ENCODE results near the gene PUSL1.
A peak's percentile ranks its signal among the peaks of the same experiment; 100 is the strongest.

The PUSL1 gene

DNA sequence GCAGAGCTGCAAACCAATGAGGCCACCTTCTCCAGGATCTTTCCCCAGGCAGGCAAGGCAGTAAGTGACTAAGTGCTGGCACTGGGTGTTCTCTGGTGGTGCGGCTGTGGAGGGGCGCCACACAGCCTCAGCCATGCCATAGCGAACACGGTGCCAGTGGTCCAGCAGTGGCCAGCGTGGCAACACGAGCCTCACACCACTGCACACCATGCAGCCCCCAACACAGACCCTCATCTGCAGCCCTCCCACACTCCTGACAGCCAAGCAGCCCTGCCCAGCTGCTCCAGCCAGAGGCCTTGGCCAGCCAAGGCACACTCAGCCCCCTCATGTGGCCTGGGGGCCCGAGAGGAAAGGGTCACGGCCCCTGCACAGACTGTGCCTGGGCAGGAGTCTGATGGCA lies 13.1 kb downstream of the PUSL1 start:
- DNase-seq (ENCODE audit: low read depth in 2 of 2, low spot score in 1 of 2), result no peak

DNA sequence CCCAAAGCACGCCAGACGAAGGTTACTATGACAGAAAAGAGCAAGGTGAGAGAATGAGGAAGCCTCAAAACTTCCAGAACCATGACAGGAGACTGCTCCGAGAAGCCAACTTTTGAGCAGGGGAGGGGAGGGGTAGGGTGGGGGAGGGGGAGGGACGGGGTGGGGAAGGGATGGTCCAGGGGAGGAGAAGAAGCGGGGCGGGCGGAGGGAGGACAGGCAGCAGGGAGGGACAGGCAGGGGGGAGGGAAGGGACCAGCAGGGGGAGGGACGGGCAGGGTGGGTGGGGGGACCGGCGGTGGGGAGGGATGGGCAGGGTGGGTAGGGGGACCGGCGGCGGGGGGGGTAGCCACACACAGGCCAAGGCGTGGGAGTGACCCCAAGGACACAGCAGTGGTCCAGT lies 14.0 kb downstream of the PUSL1 start:
- DNase-seq (ENCODE audit: low read depth in 2 of 2, low spot score in 1 of 2), result no peak

DNA sequence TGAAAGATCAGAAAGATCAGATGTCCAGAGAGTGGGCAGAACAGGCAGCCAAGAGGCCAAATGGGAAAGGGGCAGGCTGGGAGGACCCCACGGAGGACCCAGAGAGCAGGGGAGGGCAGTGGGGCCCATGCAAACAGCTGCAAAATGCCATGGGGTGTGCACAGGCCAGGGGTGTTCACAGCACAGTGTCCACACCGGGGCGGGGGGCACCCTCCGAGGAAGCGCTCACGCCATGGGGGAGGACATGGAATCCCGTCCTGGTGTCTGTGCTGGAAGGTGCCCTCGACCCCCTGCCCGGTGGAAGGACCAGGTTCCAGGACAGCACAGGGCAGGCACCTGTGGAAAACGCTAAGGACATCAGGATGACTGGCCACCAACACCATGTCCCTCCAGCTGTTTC lies 14.6 kb downstream of the PUSL1 start:
- no peak for DNase-seq (ENCODE audit: low read depth in 2 of 2, low spot score in 1 of 2)

DNA sequence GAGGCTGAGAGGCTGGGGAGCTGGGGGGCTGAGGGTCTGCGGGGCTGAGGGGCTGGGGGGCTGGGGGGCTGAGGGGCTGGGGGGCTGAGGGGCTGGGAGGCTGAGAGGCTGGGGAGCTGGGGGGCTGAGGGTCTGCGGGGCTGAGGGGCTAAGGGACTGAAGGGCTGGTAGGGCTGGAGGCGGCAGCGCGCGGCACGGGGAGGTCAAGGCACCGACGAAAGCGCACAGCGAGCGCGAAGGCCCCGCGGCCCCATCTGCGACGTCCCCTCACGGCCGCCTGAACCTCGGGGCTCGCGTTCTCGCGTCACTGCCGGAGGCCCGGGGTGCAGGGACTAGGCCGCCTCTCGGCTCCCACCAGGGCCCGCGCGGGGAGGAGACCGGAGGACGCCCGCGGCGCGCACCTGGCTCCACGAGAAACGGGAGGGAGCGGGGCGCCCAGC lies 15.7 kb downstream of the PUSL1 start:
- no peak for DNase-seq (ENCODE audit: low read depth in 2 of 2, low spot score in 1 of 2)

DNA sequence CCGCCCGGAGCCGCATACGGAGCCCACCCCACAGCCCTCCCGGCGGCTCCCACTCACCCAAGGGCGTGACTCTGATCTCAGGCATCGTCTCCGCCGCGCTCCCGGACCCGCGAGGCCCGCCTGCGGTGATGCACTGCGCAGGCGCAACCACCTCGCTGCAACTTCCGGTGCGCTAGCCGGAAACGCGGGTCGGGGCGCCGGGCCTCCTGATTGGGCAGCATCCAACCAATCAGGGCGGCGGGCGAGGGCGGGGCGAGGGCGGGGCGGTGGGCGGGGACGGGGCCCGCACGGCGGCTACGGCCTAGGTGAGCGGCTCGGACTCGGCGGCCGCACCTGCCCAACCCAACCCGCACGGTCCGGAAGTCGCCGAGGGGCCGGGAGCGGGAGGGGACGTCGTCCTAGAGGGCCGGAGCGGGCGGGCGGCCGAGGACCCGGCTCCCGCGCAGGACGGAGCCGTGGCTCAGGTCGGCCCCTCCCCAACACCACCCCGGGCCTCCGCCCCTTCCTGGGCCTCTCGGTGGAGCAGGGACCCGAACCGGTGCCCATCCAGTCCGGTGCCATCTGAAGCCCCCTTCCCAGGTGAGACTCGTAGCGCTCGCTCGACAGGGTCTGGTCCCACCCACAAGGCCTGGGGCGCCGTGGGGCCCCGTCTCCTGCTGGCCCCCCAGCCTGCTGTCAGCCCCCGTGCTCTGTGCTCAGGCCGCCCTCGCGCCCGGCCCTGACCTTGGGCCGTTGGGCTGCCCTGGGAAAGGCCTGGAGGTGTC lies 16.3 kb downstream of the PUSL1 start, which contains the start of the genes CPTP and INTS11:
Gene CPTP, plus strand, starts transcription at position 279 of the 764 bp plus-strand sequence. CDS start 2,109 bp downstream, outside the sequence.
Gene INTS11, minus strand, starts transcription at position 137 of the 764 bp plus-strand sequence. Its CDS starts 52 bp downstream, at position 85.
- peak; percentile 91 to 92 for DNase-seq (ENCODE audit: low read depth in 2 of 2, low spot score in 1 of 2)

DNA sequence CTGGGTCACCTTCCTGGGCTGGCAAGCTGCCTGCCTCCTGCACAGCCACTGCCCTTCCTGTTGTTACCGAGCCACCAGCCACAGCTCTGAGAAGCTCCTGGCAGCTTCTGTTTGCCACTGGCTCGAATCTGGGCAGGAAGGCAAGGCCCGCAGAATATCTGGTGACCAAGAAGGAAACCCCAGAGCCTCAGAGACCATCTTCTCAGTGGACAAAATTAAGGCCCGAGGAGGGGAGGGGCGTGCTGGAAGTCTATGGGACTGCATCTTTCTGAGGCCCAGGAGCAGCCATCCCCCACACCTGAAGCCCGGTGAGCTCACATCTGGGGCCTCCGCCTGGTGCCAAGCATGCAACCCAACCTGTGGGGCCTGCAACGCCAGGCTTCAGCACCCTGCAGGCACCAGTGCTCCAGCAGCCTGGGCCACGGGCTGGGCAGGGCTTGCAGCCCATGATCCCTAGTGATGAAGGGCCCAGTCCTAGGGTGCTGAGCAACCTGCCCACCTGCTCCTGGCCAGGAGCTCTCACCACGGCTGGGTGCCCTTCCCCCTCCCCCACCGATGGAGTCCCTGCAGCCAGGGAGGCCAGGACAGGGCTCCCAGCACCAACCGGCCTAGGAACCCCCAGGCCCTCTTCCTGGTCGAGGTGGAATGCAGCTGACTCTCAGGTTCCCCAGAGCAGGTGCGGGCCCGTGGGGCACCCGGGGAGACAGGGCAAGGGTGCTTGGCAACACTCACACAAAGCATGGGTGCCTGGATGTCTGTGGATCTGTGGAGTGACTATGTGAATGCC lies 17.1 kb downstream of the PUSL1 start:
- no peak for DNase-seq (ENCODE audit: low read depth in 2 of 2, low spot score in 1 of 2)

DNA sequence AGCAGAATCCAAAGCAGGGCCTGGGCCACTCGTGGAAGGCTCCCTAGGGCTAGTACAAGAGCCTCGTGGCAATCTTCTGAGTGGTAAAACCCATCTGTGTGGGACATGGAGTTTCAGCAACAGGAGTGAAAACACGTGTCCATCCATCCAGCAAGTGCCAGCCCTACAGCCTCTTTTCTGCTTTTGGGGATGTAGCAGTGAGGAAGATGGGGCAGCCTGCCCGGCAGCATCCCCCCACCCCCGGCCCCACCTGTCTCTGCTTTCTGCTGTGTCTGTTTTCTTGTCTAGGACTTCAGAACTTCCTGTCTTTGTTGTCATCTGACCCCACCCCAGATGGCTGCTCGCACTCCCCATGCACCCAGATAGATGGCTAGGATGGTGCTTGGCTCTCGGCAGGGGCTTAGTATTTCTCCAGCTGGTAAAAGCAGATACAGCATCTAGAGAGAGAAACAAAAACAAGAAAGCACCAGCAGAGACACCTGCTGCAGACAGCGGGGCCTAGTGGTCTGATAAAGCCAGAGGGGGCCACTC lies 17.7 kb downstream of the PUSL1 start:
- DNase-seq (ENCODE audit: low read depth in 2 of 2, low spot score in 1 of 2), result no peak

DNA sequence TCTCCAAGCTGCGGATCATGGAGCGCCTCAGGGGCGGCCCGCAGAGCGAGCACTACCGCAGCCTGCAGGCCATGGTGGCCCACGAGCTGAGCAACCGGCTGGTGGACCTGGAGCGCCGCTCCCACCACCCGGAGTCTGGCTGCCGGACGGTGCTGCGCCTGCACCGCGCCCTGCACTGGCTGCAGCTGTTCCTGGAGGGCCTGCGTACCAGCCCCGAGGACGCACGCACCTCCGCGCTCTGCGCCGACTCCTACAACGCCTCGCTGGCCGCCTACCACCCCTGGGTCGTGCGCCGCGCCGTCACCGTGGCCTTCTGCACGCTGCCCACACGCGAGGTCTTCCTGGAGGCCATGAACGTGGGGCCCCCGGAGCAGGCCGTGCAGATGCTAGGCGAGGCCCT lies 18.9 kb downstream of the PUSL1 start:
- DNase-seq (ENCODE audit: low read depth in 2 of 2, low spot score in 1 of 2), result no peak

DNA sequence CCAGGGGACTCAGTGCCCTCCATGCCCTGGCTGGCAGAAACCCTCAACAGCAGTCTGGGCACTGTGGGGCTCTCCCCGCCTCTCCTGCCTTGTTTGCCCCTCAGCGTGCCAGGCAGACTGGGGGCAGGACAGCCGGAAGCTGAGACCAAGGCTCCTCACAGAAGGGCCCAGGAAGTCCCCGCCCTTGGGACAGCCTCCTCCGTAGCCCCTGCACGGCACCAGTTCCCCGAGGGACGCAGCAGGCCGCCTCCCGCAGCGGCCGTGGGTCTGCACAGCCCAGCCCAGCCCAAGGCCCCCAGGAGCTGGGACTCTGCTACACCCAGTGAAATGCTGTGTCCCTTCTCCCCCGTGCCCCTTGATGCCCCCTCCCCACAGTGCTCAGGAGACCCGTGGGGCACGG lies 19.9 kb downstream of the PUSL1 start:
- no peak for DNase-seq (ENCODE audit: low read depth in 2 of 2, low spot score in 1 of 2)

DNA sequence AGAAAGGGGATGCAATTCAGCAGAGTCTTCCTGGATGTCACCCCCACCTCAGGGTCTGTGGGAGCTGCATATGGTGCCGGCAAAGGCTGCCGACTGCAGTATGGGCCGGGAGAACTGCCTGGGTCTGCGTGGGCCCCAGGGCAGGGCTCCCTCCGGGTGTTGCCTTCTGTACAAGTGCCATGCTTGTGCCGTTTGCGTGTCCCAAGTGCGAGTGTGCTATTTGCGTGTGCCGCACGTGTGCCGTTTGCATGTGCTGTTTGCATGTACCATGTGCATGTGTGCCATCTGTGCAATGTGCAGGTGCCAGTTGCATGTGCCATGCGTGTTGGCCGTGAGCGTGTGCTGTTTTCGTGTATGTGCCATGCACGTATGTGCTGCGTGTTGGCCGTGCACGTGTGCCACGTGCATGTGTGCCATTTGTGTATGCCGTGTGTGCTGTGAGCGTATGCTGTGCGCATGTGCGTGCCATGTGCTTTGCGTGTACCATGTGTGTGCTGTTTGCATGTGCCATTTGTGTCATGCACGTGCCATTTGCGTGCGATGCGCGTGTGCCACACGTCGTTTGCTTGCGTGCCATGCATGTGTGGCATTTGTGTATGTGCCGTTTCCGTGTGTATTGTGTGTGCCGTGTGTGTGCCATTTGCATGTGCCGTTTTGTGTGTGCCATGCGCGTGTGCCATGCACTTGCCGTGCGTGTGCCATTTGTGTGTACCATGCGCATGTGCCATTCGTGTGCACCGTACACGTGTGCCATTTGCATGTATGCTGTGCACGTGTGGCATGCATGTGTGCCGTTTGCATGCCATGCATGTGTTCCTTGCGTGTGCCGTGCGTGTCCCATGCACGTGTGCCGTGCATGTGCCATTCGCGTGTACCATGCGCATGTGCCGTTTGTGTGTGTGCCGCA lies 21.2 kb downstream of the PUSL1 start:
- no peak for DNase-seq (ENCODE audit: low read depth in 2 of 2, low spot score in 1 of 2)

DNA sequence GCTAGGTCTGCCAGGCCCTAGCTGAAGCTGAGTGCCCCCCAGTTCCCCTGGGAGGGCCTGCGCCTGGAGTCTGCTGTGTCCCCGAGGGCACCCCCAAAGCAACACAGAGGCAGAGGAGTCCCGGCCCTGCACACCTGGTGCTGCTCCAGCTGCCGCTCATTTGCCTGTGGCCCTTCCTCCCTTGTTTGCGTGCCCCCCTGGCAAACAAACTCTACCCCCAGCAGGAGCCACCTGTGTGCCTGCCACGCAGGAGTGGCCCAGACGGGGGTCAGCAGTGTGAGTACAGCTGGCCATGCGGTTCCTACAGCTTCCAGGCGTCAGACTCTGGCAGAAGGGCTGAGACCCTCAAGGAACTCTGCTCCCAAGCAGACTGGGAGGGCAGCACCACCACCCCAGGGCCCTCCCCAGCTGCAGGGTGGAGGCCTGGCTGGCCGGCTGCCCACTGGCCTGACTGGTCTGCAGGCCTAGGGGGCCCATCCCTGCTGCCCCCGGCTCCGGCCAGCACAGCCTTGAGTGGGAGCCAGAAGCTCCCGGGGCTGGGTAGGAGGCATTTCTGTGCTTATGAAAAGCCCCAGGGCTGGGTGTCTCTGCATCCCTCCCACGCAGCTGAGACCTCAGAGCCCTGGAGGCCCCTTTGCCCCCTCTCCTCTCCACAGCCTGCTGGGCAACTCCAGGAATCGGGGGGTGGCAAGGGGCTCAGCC lies 22.1 kb downstream of the PUSL1 start:
- no peak for DNase-seq (ENCODE audit: low read depth in 2 of 2, low spot score in 1 of 2)

DNA sequence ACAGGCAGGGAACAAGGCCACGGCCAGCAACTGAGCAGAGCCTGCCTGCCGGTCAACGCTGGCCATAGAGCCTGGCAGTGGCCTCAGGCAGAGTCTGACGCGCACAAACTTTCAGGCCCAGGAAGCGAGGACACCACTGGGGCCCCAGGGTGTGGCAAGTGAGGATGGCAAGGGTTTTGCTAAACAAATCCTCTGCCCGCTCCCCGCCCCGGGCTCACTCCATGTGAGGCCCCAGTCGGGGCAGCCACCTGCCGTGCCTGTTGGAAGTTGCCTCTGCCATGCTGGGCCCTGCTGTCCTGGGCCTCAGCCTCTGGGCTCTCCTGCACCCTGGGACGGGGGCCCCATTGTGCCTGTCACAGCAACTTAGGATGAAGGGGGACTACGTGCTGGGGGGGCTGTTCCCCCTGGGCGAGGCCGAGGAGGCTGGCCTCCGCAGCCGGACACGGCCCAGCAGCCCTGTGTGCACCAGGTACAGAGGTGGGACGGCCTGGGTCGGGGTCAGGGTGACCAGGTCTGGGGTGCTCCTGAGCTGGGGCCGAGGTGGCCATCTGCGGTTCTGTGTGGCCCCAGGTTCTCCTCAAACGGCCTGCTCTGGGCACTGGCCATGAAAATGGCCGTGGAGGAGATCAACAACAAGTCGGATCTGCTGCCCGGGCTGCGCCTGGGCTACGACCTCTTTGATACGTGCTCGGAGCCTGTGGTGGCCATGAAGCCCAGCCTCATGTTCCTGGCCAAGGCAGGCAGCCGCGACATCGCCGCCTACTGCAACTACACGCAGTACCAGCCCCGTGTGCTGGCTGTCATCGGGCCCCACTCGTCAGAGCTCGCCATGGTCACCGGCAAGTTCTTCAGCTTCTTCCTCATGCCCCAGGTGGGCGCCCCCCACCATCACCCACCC lies 22.9 kb downstream of the PUSL1 start, which contains the start of gene TAS1R3:
Gene TAS1R3, plus strand, starts transcription at position 213 of the 898 bp plus-strand sequence. Its CDS starts 66 bp downstream, at position 279.
- no peak for DNase-seq (ENCODE audit: low read depth in 2 of 2, low spot score in 1 of 2)

DNA sequence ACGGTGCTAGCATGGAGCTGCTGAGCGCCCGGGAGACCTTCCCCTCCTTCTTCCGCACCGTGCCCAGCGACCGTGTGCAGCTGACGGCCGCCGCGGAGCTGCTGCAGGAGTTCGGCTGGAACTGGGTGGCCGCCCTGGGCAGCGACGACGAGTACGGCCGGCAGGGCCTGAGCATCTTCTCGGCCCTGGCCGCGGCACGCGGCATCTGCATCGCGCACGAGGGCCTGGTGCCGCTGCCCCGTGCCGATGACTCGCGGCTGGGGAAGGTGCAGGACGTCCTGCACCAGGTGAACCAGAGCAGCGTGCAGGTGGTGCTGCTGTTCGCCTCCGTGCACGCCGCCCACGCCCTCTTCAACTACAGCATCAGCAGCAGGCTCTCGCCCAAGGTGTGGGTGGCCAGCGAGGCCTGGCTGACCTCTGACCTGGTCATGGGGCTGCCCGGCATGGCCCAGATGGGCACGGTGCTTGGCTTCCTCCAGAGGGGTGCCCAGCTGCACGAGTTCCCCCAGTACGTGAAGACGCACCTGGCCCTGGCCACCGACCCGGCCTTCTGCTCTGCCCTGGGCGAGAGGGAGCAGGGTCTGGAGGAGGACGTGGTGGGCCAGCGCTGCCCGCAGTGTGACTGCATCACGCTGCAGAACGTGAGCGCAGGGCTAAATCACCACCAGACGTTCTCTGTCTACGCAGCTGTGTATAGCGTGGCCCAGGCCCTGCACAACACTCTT lies 23.8 kb downstream of the PUSL1 start:
- no peak for DNase-seq (ENCODE audit: low read depth in 2 of 2, low spot score in 1 of 2)

DNA sequence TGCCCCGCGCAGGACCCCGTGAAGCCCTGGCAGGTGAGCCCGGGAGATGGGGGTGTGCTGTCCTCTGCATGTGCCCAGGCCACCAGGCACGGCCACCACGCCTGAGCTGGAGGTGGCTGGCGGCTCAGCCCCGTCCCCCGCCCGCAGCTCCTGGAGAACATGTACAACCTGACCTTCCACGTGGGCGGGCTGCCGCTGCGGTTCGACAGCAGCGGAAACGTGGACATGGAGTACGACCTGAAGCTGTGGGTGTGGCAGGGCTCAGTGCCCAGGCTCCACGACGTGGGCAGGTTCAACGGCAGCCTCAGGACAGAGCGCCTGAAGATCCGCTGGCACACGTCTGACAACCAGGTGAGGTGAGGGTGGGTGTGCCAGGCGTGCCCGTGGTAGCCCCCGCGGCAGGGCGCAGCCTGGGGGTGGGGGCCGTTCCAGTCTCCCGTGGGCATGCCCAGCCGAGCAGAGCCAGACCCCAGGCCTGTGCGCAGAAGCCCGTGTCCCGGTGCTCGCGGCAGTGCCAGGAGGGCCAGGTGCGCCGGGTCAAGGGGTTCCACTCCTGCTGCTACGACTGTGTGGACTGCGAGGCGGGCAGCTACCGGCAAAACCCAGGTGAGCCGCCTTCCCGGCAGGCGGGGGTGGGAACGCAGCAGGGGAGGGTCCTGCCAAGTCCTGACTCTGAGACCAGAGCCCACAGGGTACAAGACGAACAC lies 24.5 kb downstream of the PUSL1 start:
- no peak for DNase-seq (ENCODE audit: low read depth in 2 of 2, low spot score in 1 of 2)

DNA sequence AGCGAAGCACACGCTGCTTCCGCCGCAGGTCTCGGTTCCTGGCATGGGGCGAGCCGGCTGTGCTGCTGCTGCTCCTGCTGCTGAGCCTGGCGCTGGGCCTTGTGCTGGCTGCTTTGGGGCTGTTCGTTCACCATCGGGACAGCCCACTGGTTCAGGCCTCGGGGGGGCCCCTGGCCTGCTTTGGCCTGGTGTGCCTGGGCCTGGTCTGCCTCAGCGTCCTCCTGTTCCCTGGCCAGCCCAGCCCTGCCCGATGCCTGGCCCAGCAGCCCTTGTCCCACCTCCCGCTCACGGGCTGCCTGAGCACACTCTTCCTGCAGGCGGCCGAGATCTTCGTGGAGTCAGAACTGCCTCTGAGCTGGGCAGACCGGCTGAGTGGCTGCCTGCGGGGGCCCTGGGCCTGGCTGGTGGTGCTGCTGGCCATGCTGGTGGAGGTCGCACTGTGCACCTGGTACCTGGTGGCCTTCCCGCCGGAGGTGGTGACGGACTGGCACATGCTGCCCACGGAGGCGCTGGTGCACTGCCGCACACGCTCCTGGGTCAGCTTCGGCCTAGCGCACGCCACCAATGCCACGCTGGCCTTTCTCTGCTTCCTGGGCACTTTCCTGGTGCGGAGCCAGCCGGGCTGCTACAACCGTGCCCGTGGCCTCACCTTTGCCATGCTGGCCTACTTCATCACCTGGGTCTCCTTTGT lies 25.3 kb downstream of the PUSL1 start:
- DNase-seq (ENCODE audit: low read depth in 2 of 2, low spot score in 1 of 2), result no peak

DNA sequence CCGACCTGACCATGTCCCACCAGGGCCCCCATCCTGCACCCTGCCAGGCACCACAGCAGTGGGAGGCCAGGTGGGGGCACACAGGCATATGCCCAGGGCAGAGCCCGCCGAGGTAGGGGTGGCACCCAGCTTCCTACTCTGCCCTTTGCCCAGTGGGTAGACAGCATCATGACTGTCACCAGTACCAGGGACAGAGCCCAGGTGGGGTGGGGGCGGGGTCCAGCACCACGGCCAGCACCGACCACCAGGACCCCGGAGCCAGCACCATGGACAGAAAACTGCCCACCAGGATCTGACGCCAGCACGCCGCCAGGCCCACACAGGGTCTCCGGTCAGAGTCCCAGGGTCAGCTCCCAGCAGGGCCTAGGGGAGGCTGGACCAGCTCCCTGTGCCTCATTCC lies 26.4 kb downstream of the PUSL1 start:
- DNase-seq (ENCODE audit: low read depth in 2 of 2, low spot score in 1 of 2), result no peak

DNA sequence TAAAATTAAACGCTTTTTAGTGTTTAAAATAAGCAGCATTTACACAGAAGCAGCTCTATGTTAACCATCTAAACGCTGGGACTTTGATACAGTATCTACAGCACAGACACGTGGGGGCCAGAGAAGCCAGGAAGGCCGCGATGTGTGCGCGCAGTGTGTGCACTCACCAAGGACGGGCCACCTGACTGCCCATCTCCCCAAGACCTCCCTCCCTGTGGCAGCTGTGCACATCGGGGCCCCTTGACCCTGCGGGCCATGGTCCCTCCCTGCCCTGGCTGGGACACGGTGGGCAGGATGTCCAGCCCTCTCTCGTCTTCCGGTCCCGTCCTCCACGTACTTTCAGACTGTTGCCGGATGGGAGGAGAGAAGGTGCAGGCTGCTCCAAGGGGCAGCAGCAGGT lies 26.9 kb downstream of the PUSL1 start:
- DNase-seq (ENCODE audit: low read depth in 2 of 2, low spot score in 1 of 2), result no peak
